NCI-H2227 (cell line): Measurements from ENCODE around the gene ARHGEF4.
"Not testable (repeated sequence)": the region's sequence is repeated elsewhere in the genome, so short reads cannot be mapped to it uniquely, and the experiment has no call there.

ENCODE experiments used
- DNase-seq: peaks from one replicate; lab custom pipeline; 2025; ENCODE audit not compliant: unreplicated experiment; lab: John Stamatoyannopoulos, UW

The ARHGEF4 gene

GRCh38 chr2:130966149-130966774 is 129.5 kb downstream of the ARHGEF4 start:
- no peak for DNase-seq

DNA sequence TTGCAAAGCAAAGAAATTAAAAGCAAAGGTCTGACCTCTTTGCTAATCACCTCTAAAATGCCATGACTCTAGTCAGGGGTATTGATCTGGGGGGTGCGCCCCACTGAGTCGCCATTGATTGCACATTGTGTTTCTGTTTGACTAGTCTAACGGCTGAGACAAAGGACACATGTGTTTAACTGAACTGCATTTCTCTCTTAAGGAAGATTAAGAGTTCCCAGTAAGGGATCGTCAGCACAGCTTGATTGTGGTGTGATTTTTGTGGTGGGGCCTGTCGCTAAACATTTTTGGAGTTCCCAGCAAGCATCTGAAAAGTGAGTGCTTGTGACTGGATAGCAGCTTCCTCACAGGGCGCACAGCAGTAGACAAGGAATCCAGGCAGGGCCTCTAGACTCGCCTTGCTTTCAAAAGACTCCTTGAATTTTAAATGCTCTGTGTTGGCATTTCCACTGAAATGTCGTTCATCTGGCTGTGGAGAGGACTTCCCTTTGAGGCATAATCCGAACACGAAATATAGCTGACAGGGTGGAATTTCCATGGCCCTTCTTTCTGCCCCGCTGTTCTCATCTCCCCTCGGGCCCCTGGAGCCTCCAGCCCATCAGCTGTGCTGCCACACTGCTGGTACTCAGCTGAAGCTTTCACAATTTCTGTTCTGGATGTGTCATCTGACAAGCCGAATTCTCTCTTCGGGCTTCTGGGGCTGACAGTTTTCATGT is 130.2 kb downstream of the ARHGEF4 start:
- DNase-seq = no peak

DNA sequence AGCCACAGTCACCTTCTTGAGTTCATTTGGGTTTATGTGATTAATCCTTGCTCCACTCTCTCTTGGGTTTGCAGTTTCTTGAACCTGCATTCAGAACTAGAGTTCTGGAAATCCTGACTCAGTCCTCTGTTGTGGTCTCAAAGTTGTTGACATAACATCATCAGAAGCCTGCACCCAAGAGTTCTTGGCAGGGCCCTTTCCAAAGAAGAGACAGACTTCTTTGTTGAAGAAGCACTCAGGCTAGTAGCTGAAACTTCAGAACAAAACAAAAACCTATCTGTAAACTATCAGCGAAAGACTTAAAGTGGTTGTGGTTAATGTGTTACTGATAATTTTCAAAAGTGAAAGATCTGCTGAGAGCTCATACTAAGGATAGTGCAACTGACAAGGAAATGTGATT is 135.7 kb downstream of the ARHGEF4 start:
- no peak for DNase-seq

- DNase-seq = no peak
Measured at GRCh38 chr2:130975729-130976128, 139.0 kb downstream of the ARHGEF4 start.

DNA sequence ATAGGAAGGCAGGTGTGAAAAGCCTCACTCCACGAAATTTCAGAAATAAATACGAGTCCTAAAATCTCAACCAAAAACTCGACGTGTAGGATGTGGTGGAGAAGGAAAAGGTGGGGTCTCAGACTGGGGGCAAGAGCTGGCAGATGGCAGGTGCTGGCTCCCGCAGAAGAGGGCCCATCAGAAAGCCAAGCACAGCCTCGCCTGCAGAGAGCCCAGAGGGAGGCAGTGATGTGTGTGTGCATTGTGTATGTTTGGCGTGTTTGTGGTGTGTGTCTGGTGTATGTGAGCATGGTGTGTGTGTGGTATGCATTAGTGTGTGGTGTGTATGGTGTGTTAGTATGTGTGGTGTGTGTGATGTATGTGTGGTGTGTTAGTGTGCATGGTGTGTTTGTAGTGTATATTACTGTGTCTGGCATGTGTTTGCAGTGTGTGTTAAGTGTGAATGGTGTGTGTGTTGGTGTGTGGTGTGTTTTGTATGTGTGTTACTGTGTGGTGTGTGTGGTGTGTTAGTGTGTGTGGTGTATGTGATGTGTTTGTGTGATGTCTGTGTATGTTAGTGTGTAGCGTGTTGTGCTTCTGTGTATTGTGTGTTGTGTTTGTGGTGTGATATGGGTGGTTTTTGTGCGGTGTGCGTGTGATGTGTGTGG is 140.0 kb downstream of the ARHGEF4 start:
- DNase-seq = no peak

GRCh38 chr2:130977461-130978050 is 140.8 kb downstream of the ARHGEF4 start:
- no peak for DNase-seq

GRCh38 chr2:130981667-130982066 is 145.0 kb downstream of the ARHGEF4 start:
- no peak for DNase-seq

- no peak for DNase-seq
Measured at GRCh38 chr2:130985206-130985780, 148.6 kb downstream of the ARHGEF4 start.

DNA sequence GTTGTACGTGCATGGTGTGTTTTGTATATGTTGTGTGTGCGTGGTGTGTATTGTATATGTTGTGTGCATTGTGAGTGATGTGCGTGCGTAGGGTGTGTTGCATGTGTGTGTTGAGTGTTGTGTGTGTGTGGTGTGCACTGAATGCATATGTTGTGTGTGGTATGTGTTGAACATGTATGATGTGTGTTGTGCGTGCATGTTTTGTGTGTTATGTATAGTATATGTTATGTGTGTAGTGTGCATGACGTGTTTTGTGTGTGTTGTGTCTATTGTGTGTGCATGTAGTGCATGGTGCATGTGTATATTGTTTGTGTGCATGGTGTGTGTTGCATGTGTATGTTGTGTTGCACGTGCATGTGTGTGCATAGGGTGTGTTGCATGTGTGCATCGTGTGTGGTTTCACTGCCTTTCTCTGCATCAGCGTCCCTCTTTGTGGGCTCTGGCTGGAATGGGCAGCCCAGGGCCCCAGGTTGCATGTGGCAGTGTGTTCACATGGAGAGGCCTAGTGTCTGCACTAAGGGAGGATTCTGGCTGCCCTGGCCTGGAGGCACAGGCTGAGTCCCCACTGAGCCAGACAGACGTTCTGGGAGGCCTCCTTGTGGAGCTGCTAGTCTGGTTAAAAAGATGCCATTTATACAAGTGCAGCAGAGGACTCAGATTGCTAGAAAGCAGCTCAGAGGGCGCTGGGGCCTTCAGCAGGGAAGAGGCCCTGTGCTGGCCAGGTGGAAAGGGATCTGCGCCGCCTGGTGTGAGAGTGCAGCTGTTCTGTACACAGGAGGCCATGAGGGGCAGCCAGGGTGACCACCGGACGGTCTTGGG is 149.3 kb downstream of the ARHGEF4 start:
- no peak for DNase-seq

GRCh38 chr2:130986890-130987493 is 150.3 kb downstream of the ARHGEF4 start:
- DNase-seq = no peak

GRCh38 chr2:130987519-130988425 is 151.1 kb downstream of the ARHGEF4 start:
- no peak for DNase-seq

DNA sequence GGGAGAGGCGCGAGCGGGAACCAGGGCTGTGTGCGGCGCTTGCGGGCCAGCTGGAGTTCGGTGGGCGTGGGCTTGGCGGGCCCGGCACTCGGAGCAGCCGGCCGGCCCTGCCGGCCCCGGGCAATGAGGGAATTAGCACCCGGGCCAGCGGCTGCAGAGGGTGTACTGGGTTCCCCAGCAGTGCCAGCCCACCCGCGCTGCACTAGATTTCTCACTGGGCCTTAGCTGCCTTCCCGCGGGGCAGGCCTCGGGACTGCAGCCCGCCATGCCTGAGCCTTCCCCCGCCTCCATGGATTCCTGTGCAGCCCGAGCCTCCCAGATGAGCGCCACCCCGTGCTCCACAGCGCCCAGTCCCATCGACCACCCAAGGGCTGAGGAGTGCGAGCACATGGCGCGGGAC is 154.7 kb downstream of the ARHGEF4 start:
- not testable (repeated sequence) for DNase-seq

DNA sequence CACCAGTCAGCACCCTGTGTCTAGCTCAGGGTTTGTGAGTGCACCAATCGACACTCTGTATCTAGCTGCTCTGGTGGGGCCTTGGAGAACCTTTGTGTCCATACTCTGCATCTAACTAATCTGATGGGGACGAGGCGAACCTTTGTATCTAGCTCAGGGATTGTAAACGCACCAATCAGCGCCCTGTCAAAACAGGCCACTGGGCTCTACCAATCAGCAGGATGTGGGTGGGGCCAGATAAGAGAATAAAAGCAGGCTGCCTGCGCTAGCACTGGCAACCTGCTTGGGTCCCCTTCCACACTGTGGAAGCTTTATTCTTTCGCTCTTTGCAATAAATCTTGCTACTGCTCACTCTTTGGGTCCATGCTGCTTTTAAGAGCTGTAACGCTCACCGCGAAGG is 155.3 kb downstream of the ARHGEF4 start:
- DNase-seq = not testable (repeated sequence)

- DNase-seq = no peak
Measured at GRCh38 chr2:130996691-130997090, 160.0 kb downstream of the ARHGEF4 start.

- DNase-seq = no peak
Measured at GRCh38 chr2:130997198-130997597, 160.5 kb downstream of the ARHGEF4 start.

GRCh38 chr2:130998561-130998960 is 161.8 kb downstream of the ARHGEF4 start:
- no peak for DNase-seq

DNA sequence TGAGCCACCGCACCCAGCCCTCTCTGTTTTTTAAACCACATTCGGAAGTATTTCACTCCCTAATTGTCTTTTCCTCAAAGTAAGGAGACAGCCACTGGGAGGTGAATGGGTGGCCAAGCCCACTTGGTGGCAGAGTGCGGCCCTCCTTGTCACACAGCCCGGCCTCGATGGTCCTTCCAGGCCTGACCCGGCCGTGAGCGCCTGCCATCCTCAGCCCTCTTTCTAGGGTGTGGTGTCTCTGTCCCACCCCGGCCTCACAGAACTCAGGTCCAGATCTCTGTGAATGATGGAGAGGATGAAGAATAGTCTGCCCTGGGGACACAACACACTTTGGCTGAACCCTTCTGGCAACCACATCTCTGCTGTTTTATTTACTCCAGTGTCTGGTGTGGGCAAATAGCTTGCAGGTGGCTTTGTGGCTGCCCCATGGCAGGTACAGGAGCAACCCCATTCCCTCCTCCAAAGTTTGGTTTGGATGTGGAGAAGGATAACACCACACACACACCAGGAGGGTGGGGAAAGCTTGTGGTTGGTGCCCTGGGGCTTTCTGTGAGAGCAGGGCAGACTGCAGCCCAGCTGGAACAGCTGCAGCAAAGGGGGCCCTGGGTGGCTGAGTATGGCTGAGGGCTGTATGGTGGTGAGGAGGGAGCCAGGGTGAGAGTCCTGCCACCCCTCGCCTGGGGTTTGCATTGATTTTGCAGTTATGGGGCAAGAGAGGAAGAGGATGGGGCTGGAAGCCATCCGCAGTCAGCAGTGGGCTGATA is 167.9 kb downstream of the ARHGEF4 start:
- DNase-seq = no peak

DNA sequence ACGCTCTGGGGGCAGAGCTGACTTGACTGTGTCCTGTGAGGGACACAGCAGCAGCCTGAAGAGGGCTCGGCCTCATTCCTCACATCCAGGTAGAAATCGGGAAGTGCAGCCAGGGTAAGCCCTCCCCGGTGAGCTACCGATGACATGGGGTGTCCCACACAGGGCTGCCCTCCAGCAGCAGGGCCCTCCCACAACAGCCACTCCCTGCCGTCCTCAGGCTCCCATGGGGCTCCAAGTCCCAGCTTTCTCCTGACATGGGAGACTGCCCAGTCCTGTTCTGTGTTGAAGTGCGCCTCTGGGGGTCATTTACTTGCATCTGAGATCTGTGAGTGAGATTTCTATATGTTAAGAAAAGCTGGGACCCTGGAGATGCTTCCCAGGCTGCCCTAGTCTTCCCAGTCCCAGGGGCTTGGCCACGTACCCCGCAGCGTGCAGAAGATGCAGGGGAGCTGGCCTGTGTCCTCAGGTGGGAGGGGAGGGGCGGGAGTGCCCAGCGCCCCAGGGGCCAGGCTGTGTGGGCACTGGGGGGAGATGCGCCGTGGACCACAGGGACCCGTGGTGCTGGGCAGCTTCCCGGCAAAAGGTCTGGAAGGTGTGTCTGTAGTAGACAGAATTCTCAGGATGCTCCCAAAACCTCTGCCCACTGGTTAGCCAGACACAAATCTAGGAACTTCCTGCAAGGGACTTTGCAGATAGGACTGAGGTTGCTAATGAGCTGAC is 168.7 kb downstream of the ARHGEF4 start:
- no peak for DNase-seq
